Activated CD4-positive, CD25-positive, alpha-beta regulatory T cell treated with anti-CD3 and anti-CD28 coated beads, Interleukin-2, amount 50 U/mL, for 24 hours (primary cell): ENCODE measurements around the gene LYRM2.

Experiments used
- ATAC-seq, 2 donors: fragments of 150-1000 bp; cut with Tn5 transposase; one replicate each; pipeline ENCODE4 v1.10.0; 2021; ENCODE audit warnings: mild to moderate bottlenecking in 1 of 2, moderate library complexity in 1 of 2

LYRM2 gene

DNA sequence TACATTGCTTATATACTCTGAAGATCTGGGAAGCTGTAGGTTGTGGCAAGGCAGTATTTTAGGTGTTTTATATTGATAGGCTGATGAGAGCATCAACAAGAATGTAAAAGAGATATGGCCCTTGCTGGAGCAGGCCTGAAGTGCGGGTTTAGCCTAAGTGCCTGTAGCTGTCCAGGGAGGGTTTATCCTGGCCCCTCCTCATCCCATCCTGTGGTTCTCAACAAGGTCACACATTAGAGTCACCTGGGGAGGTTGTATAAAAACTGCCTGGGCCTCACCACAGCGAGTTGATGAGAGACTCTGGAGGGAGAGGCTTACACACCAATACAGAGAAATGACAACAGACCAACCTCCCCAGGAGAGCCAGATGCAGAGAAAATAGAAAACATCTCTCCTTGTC, 48.4 kb downstream of the LYRM2 start:
- no peak for ATAC-seq

DNA sequence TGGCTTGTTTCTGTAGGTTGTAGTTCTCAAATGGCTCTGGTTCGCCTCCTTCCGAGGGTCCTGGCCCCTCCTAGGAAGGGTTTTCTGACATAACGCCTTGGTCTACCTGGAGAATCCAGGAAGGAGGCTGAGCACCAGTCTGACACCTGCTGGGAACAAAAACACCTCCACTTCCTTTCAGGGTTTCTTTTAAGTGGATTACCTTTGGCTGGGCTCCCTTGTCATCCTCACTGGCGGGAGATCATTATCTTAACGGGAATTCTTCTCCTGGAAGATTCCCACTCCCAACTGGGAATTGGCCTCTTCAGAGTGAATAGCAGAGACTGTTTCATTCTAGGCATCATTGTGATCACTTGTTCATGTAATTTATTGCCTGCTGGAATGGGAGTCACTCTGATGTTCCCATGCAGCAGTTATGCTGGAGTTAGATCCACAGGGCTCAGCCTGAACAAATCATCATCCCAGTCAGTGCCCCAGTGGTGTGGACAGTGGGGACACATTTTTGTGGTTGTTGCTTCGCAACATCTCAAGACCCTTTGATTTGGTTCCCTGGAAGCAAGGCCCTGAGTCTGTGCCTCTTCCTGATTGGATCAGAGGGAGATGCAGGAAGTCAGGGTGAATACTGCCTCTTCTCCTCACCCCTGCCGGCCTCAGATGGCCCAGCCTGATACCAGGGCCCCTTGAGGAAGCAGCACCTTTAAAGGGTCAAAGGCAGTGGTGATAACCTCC, 49.1 kb downstream of the LYRM2 start:
- ATAC-seq: no peak

GRCh38 chr6:89585154-89585553, 53.4 kb downstream of the LYRM2 start:
- ATAC-seq: no peak

DNA sequence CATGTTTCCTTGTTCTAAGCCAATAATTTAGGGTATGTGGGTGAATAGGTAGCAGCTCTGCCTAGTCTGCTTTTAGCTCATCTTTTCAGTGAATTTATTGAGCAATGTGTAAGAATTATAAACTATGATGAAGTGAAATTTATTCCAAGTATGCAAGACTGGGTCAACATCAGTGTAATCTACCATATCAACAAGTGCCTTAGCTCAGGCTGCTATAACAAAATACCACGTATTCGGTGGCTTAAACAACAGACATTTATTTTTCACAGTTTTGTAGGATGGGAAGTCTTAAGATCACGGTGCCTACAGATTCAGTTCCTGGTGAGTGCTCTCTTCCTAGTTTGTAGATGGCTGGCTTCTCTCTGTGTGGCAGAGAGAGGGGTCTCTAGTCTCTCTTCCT, 54.0 kb downstream of the LYRM2 start:
- no peak for ATAC-seq

GRCh38 chr6:89583559-89583958, 55.0 kb downstream of the LYRM2 start:
- ATAC-seq: no peak

- no peak for ATAC-seq
Observed at GRCh38 chr6:89582669-89583325, 55.8 kb downstream of the LYRM2 start.

DNA sequence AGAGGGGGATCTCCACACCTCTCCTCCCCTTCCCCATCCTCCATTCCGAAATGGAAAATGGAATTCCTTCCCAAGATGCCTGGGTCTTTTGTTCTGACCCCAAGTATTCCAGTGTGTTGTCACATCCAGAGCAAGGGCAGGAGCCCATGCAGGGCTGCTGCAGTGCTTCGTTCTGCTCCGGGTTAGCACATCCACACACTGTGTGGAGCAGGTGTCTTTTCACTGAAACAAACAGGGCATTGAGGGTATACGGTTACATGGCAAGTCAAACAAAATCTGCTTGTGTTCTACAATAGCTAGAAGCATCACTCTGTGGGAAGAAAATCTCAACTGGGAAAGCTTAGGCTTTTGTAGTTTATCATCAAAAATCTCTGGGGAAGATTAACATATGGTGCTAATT, 56.9 kb downstream of the LYRM2 start:
- no peak for ATAC-seq

DNA sequence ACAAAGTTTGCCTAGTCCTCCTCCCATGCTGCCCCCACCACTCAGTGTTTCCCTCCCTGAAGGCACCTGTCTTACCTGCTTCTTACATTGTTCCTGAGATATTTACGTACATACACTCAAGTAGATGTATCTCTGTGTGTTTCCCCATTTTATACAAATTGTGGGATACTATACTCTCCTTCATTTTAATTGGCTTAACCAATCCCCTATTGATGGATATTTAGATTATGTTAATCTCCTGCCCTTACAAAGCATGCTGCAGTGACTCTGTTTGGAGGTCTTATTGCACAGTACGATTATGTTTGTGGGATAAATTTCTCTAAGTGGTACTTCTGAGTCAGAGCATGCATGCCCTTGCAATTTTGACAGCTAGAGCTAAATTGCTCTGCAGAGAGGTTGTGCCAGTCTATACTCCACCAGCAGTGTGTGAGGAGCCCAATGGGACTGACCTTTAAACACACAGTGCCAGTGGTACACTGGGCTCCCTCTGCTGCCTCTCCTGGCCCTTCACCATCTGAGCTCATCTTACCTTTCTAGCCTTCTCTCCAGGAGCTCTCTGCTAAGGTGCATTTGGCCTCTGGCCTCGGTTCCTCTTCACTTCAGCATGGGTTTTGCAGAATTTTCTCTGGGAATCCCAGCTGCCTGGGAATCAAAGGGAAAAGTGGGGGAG, 57.4 kb downstream of the LYRM2 start:
- no peak for ATAC-seq

- ATAC-seq: no peak
Observed at GRCh38 chr6:89575562-89575960, 63.0 kb downstream of the LYRM2 start.

GRCh38 chr6:89574910-89575561, 63.5 kb downstream of the LYRM2 start:
- no peak for ATAC-seq

GRCh38 chr6:89567630-89568390, 70.7 kb downstream of the LYRM2 start:
- ATAC-seq: no peak

- no peak for ATAC-seq
Observed at GRCh38 chr6:89566930-89567629, 71.5 kb downstream of the LYRM2 start.

GRCh38 chr6:89566008-89566800, 72.3 kb downstream of the LYRM2 start:
- ATAC-seq: no peak

GRCh38 chr6:89564752-89565427, 73.7 kb downstream of the LYRM2 start:
- ATAC-seq: no peak

GRCh38 chr6:89563866-89564265, 74.7 kb downstream of the LYRM2 start:
- no peak for ATAC-seq

GRCh38 chr6:89562093-89562973, 76.2 kb downstream of the LYRM2 start:
- no peak for ATAC-seq

DNA sequence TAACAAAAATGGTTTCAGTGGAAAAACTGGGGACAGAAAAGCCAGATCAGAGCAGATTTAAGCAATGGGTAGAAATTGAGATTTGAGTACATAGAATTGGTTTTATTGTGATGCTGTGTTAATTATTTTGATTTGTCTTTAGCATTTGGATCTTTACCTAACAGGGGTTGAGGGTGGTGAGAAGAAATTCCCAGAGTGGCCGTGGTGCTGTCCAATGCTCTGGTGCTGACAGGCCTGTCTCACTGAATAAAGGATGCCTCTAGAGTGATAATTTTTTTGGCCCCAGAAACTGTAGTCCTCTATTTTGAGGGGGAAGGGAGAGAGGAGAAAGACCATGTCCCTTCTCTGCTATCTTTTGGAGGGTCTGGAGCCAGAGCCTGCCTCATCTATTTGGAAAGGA, 79.1 kb downstream of the LYRM2 start:
- no peak for ATAC-seq

GRCh38 chr6:89555806-89556205, 82.7 kb downstream of the LYRM2 start:
- no peak for ATAC-seq

GRCh38 chr6:89555031-89555430, 83.5 kb downstream of the LYRM2 start:
- no peak for ATAC-seq

DNA sequence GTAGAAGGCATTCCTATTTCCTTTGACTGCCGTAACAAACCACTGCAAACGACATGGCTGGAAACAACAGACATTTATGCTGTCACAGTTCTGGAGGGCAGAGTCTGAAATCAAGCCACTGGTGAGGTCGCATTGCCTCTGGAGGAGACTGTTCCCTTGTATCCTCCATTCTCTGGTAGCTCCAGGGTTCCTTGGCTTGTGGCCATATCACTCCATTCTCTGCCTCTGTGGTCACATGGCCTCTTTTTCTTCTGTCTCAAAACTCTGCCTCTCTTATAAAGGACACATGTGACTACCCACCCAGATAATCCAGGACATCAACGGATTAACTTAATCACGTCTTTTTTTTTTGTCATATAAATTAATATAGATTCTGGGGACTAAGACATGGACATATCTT, 84.4 kb downstream of the LYRM2 start:
- no peak for ATAC-seq
